AG04450 (cell line): Measurements from ENCODE around the gene SGSM2. TPM values are rescaled to one million over a fixed set of nuclear protein-coding genes. Genes with fewer than 3 reads are reported as not detected.

Experiments used
- CTCF ChIA-PET: fragments of 300-600, 350-600 bp; formaldehyde crosslinking; extraction: SDS; loops from one replicate; lab custom pipeline; 2022; ENCODE audit warnings: antibody characterized with exemption, inconsistent platforms; lab: Charles Lee
- POLR2A ChIA-PET: fragments of 350-600 bp; formaldehyde crosslinking; extraction: SDS; loops from one replicate; lab custom pipeline; 2021; ENCODE audit warnings: antibody characterized with exemption, inconsistent platforms; lab: Yijun Ruan, JAX
- DNase-seq: peaks from one replicate; pipeline ENCODE4 v3.0.0-alpha.2; 2011; ENCODE audit warnings: low read depth, low spot score
- H3K27ac ChIP-seq: one replicate; pipeline ENCODE4 v1.5.1; 2012; ENCODE audit warnings: low read depth, low read length, control low read depth
- H3K27me3 ChIP-seq: one replicate; pipeline ENCODE4 v1.6.0; 2012; ENCODE audit warnings: low read length; ENCODE audit not compliant: control insufficient read depth, insufficient read depth
- H3K4me3 ChIP-seq: 2 replicates; pipeline ENCODE4 v1.5.1; 2011; ENCODE audit warnings: mild to moderate bottlenecking, low read depth, low read length, control low read depth
- H3K9me3 ChIP-seq: 2 replicates; pipeline ENCODE4 v1.5.1; 2012; ENCODE audit warnings: low read length; ENCODE audit not compliant: control insufficient read depth, insufficient read depth
- CTCF ChIP-seq: IDR thresholded peaks from 2 replicates; pipeline ENCODE4 v1.5.1; 2011; ENCODE audit warnings: low read depth, low read length, control low read depth, inconsistent platforms
- polyA plus RNA-seq: library from polyadenylated mRNA; depleted of rRNA; stranded (reverse); fragments of >200 nt; gene quantifications from 2 replicates; pipeline ENCODE4 v1.2.3, GENCODE V29; 2011

The SGSM2 gene
- polyA plus RNA-seq, 1 experiment: 19.7 TPM

- H3K27ac ChIP-seq: no peak overlapping the region
- H3K4me3 ChIP-seq: no peak overlapping the region
- no peak for DNase-seq
- CTCF ChIA-PET: interaction anchor here (1.4 kb wide), 1 partner anchor 18 kb away, joined by 3 read pairs; no protein-coding TSS in a partner anchor
- no peak for TF ChIP-seq CTCF
- H3K9me3 ChIP-seq: no peaks in the 10 kb centered on the region
- POLR2A ChIA-PET: no interaction called here
- no peaks in the 10 kb centered on the region for H3K27me3 ChIP-seq
These were observed 27.4 kb downstream of the SGSM2 start for GRCh38 chr17:2364763-2365116.

GRCh38 chr17:2365132-2365531 lies 27.8 kb downstream of the SGSM2 start:
- H3K9me3 ChIP-seq: no peaks in the 10 kb centered on the region
- ChIA-PET POLR2A (no interaction called here), CTCF (interaction anchor here (1.4 kb wide), 1 partner anchor 18 kb away, joined by 3 read pairs; no protein-coding TSS in a partner anchor)
- DNase-seq: no peak
- H3K27me3 ChIP-seq: no peaks in the 10 kb centered on the region
- H3K27ac ChIP-seq: no peak overlapping the region
- no peak for TF ChIP-seq CTCF
- H3K4me3 ChIP-seq: no peak overlapping the region

DNA sequence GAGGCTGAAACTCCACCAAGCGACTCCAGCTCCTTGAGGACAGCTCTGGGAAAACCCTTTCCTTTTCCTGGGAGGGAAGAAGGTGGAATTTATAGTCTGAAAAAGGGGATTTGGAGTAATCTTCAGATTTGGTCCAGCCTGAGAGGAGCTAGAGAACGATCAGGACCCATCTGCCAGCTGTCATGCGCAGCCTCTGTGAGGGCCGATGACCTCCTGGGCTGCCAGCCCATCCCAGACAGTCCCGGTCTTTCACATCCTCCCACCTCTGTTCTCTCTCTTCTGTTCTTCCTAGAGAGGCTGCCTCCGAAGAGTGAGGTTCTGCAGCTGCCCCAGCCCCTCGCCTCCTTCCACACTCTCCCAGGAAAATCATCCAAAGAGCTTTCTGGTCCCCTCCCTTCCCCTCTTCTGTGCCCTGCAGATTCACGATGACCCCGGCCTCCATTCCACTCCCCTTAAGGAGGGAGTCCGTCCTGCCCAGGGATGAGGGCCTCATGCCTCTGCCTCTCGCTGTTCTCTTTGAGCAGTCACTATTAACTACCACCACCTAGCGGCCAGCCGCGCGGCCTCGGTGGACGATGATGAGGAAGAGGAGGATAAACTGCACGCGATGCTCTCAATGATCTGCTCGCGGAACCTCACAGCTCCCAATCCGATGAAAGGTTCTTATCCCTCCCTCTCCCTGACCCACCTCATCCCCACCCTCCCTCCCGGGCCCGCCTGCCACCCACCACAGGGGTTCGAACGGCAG lies 29.6 kb downstream of the SGSM2 start:
- peak; percentile 39 for TF ChIP-seq CTCF
- H3K9me3 ChIP-seq: no peaks in the 10 kb centered on the region
- ChIA-PET POLR2A (no interaction called here), CTCF (interaction anchor here (0.5 to 2.2 kb wide), 7 partner anchors 14 to 1108 kb away, joined by 3 to 5 read pairs (median 4); no protein-coding TSS in a partner anchor)
- H3K27ac ChIP-seq: no peak overlapping the region
- no peak overlapping the region for H3K4me3 ChIP-seq
- DNase-seq: no peak
- H3K27me3 ChIP-seq: no peaks in the 10 kb centered on the region

- DNase-seq: no peak
- ChIA-PET CTCF (interaction anchor here (1.2 to 2.2 kb wide), 4 partner anchors 14 to 48 kb away, joined by 3 to 10 read pairs (median 5); no protein-coding TSS in a partner anchor), POLR2A (interaction anchor here (0.6 to 1.5 kb wide), 3 partner anchors 14 to 312 kb away, joined by 4 to 5 read pairs (median 4); partner anchors contain the start of gene TSR1)
- Histone ChIP-seq H3K9me3 (no peaks in the 10 kb centered on the region), H3K27me3 (no peaks in the 10 kb centered on the region), H3K27ac (no peak overlapping the region), H3K4me3 (no peak overlapping the region)
- no peak for TF ChIP-seq CTCF
These were observed 31.1 kb downstream of the SGSM2 start for GRCh38 chr17:2368359-2368758.

- H3K27me3 ChIP-seq: no peaks in the 10 kb centered on the region
- ChIA-PET POLR2A (interaction anchor here (1.0 to 1.5 kb wide), 2 partner anchors 13 to 33 kb away, joined by 4 to 5 read pairs; partner anchors contain the start of gene TSR1), CTCF (interaction anchor here (1.2 to 1.9 kb wide), 2 partner anchors 16 to 47 kb away, joined by 3 to 10 read pairs; no protein-coding TSS in a partner anchor)
- no peaks in the 10 kb centered on the region for H3K9me3 ChIP-seq
- H3K4me3 ChIP-seq: no peak overlapping the region
- no peak for DNase-seq
- no peak for TF ChIP-seq CTCF
- H3K27ac ChIP-seq: no peak overlapping the region
These were observed 31.7 kb downstream of the SGSM2 start for GRCh38 chr17:2369039-2369438.
